Activated T-cell treated with anti-CD3 and anti-CD28 coated beads, Interleukin-2, amount 50 U/mL, for 48 hours (primary cell): Measurements from ENCODE around the gene SAXO1.
"Not testable (repeated sequence)": the region's sequence is repeated elsewhere in the genome, so short reads cannot be mapped to it uniquely, and the experiment has no call there.

Source experiments
- DNase-seq, 2 experiments: peaks; one replicate each; pipeline ENCODE4 v3.0.0-alpha.2; 2020

Gene SAXO1

DNA sequence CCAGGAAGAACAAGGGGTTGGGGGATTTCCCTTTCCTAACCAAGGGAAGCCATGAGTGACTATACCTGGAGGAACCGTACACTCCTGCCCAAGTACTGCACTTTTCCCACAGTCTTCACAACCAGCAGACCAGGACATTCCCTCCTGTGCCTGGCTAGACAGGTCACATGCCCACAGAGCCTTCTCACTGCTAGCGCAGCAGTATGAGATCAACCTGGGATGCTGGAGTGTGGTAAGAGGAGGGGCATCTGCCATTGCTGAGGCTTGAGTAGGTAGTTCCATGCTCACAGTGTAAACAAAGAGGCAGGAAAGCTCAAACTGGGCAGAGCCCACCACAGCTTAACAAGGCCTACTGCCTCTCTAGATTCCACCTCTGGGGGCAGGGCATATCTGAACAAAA is 35.9 kb downstream of the SAXO1 start:
- no peak for DNase-seq

DNA sequence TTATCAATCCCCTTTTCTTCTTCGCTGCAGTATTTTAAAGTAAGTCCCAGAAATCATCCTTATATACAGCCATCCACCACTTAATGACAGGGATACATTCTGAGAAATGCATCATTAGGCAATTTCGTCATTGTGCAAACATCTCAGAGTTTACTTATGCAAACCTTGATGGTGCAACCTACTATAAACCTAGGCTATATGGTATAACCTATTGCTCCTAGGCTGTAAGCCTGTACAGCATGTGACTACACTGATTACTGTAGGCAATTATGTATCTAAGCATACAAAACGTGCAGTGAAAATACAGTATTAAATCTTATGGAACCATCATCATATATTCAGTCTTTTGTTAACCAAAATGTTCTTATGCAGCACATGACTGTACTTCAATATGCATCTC is 36.8 kb downstream of the SAXO1 start:
- DNase-seq: no peak

DNA sequence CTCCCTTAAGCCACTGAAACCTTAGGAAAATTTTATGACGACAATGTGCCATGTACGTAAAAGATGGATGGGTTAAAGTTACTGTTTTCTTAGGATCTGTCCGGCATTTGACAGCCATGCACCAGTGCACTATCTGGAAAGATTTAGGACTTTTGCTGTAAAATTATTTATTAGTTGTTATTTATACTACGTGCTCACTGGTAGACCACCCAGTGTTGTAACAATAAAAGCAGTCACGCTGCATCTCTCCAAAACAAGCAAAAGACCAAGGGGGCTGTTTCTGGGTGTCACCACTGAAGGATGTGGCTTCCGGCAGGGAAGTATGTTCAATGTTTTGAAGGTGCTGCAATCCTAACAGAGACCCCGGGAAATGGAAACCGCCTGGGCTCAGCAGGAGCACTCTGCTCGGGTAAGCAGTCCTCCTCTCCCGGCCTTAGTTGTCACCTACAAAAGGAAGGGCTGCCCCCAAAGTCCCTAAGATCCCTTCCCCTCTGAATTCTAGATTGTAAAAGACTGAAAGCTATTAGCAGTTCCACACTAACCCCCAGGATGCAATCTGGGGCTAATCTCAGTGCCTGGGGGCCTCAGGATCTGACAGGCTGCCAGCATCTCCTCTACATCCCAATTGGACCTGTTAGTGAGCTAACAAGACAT is 38.6 kb downstream of the SAXO1 start:
- DNase-seq: no peak

GRCh38 chr9:18991197-18991596 is 41.8 kb downstream of the SAXO1 start:
- DNase-seq: not testable (repeated sequence)

DNA sequence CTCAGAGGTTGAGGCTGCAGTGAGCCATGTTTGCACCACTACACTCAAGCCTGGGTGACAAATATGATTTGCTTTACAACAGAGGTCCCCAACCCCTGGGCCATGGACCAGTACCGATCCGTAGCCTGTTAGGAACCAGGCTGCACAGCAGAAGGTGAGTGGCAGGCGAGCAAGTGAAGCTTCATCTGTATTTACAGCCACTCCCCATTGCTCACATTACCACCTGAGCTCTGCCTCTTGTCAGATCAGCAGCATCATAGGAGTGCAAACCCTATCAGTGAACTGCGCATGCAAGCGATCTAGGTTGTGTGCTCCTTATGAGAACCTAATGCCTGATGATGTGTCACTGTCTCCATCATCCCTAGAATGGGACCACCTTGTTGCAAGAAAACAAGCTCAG is 42.5 kb downstream of the SAXO1 start:
- DNase-seq: no peak

GRCh38 chr9:18989865-18990264 is 43.1 kb downstream of the SAXO1 start:
- DNase-seq: no peak

DNA sequence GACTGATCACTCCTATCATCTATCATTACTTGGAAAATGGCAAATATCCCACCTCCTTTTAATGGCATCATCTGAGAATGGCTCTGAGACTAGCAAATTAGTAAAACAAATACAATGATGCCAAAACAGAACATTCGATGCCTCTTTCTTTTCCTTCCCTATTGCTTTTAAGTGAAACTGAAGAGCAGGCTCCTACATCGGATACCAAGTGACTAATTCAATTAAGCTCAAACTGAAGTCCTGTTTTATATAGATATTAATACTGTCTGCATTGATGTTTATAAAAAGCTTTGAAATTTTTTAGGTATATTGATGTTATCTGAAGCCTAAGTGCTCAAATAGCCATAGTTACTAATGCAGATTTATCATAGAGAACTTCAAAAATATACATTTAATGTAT is 43.9 kb downstream of the SAXO1 start:
- DNase-seq: no peak

- DNase-seq: no peak
Measured at GRCh38 chr9:18988003-18988402, 45.0 kb downstream of the SAXO1 start.

GRCh38 chr9:18985996-18986395 is 47.0 kb downstream of the SAXO1 start:
- no peak for DNase-seq

GRCh38 chr9:18985464-18985951 is 47.5 kb downstream of the SAXO1 start:
- no peak for DNase-seq

DNA sequence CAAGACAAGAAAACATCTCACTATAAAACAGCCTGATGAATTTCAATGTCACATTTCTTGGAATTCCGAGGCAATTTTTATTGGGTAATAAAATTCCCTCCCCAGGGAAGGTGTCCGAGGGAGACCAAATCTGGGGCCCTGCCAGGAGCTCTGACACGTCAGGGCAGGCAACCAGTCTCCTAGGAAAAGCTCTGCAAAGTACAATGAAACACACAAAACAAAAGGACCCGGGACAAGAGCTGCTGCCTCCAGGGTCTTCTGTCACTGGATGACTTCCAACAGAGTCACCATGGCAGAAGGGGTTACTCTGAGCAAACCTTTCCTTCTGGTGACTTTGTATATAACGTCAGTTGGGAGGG is 50.8 kb downstream of the SAXO1 start:
- DNase-seq: no peak

DNA sequence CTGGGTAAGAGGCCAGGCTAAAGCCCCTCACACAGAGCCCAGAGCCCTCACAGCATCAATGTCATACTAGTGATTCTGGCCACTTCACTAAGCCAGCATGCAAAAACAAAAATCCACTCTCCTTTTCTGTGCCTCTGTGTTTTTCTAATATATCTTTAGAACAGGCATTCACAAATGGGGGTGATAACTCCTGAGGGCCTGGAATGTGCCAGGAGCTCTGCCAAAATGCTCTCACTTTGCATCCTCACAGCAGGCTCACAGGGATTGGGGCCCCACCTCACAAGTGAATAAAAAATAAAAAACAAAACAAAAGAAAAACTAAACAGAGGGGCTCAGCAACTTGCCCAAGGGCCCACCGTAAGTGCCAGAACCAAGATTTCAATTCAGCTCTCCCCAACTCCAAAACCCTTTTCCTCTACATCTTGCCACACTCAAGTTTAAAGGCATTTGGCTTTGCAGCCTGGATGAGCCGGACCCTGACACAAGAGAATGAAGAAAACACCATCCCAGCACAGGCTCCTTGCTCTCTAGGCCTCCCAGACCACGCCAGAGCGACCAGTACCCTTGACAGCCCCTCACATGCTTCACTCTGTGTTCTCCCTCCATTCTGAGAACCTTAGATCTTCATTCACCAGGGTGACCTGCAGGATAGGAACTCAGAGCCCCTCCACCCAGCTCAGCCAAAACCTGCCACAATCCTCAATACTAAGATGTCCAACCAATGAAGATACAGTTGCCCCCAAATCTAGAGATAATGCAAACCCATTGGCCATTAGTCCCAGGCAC is 51.3 kb downstream of the SAXO1 start:
- no peak for DNase-seq

- no peak for DNase-seq
Measured at GRCh38 chr9:18980189-18980588, 52.8 kb downstream of the SAXO1 start.

- no peak for DNase-seq
Measured at GRCh38 chr9:18979367-18979766, 53.6 kb downstream of the SAXO1 start.

DNA sequence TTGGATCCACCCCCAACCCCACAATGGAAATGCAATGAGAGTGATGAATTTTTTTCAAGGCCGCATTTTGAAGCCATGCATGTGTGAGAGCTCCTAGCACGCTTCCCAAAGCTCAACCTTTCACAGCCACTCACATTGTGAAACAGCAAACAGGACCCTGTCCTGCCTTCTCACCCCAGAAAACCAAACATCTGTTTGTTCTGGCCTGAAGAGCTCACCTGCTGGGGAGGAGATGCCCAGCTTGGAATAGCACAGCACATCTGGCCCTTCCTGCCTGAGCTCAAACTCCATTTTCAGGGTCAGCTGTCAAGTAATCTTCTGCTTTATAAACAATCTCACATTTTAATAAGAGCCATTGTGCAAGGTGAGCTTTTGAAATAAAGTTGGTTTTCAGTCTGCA is 54.8 kb downstream of the SAXO1 start:
- DNase-seq: no peak

DNA sequence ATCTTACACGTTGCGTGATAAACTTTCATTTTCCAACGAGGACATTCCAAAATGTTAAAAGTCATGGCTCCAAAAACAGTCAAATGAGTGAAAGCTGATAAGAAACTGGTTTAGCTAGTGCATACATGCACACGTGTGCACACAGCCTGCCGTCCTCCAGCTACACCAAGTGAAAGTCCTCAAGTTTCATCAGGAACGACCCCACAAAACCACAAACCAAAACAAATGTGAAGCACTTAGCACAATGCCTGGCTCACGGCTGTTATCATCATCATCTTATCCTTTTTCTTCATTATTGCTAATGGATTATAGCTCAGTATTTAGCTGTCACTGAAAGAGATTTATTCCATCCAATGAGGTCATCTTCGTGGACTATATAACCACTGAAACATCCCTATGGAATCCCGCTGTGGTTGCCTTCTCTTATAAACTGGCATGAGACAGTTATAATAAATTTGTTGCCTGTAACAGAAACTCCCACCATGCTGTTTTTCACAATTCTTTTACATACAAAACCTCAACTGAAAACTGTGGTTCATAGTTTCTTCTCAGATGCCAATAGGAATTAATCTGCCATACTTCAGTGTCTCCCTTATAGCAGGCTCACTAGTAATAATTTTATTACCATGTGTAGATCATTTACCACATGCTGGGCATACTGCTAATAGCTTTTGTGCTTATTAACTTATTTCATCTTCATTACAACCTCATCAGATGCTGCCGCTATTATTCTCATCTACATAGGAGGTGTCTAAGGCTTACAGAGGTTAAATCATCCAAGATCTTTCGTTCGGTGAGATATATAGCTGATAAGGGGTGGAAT is 56.1 kb downstream of the SAXO1 start:
- no peak for DNase-seq

DNA sequence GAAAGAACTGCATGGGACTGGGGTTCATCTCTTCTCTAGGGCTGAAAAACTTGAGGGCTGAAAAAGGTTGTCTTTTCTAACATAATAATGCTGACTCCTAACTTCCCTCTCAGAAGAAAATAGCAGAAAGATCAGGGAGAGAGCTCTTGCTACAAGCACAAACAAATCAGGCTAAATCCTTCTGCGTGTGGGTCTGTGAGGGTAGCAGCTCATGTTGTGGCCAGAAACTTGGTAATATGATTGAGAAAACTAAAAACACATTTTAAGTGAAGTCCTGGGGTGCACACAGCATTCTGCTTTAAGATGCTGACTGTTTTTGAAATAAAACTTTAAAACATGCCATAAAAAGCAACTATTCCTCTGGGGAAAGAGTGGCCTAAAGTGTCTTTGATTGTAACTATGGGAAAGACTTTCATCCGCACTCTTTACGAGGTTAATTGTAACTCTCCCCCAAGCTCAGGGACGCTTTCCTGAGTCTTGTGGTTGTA is 56.7 kb downstream of the SAXO1 start:
- no peak for DNase-seq

- no peak for DNase-seq
Measured at GRCh38 chr9:18973348-18973747, 59.7 kb downstream of the SAXO1 start.

DNA sequence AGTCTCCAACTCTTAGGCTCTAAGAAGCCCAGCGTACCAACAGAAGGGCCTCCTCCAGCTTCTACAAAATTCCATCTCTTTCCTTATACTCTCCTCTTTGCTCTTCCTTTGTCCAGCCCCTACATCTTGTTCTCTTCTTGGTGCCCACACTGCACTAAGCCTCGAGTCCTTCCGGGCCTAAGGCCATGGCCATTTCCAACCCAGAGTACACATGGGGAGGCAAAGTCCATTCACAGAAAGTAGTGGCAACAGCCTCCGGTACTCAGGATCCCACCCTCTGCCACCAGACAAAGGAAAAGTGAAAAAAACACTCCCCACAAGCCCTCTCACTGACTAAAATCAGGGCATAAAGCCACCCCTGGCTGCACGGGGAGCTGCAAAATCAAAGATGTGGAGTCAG is 60.3 kb downstream of the SAXO1 start:
- no peak for DNase-seq

DNA sequence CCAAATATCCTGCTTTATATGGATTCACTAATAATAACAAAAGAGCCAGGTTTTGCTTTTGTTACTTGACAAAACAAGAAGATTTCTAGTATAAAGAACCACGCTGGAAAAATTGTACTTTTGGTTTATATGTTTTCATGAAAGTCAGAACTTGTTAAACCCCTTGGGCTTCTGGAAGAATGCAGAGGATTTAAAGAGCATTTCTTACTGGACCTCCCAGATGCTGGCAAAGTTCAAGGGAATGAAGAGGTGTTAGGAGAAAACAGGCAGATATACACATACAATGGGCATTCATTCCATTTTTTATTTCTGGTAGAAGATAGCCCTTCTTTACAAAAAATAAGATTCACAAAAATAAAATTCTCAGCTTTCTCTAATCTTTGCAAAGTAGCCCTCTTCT is 61.1 kb downstream of the SAXO1 start:
- DNase-seq: no peak

GRCh38 chr9:18971404-18971803 is 61.6 kb downstream of the SAXO1 start:
- DNase-seq: no peak

- DNase-seq: no peak
Measured at GRCh38 chr9:18970393-18970792, 62.6 kb downstream of the SAXO1 start.

DNA sequence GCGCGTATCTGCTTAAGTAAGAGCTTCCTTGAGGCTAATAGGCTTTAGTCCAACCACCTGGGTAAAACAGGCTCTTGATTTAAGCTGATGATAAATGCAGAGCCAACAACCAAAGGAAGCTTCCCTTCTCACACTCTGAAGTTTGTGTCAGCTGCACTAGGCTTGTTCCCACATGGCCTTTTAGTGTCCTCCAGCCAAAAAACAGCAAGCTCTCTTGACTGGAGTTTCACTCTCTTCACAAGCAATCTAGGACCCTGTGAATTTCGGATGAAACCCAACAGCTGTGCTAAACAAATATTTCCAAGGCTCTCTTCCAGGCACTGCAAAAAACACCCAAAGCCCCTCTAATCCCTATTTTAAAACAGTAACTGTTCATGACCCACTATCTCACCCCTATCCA is 63.9 kb downstream of the SAXO1 start:
- no peak for DNase-seq

DNA sequence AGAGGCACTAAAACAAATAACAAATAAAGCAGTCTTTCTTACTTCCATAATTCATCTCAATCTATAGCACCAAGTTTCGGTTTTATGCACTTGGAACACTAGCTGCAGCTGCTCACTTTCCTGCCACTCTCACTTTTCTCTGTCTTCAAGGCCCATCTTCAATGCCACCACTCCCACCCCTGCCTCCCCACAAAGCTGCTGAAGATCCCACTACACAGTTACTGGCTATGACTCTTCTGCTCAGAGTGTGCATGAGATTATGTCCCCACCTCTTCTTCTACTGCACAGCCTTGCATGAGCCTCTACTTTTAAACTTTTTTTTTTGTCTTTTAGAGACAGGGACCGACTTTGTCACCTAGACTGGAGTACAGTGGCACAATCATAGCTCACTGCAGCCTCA is 77.4 kb downstream of the SAXO1 start:
- no peak for DNase-seq
